ENCODE measurements around the gene FAM50B. TPM values are rescaled to one million over a fixed set of nuclear protein-coding genes. Genes with fewer than 3 reads are reported as not detected.

FAM50B gene
- total and polyA plus RNA-seq, 2 of the 13 experiments (the other 11 are each of a cell fraction or from before 2014, with no cell fraction given) = 0.05 TPM; not detected in 1

DNA sequence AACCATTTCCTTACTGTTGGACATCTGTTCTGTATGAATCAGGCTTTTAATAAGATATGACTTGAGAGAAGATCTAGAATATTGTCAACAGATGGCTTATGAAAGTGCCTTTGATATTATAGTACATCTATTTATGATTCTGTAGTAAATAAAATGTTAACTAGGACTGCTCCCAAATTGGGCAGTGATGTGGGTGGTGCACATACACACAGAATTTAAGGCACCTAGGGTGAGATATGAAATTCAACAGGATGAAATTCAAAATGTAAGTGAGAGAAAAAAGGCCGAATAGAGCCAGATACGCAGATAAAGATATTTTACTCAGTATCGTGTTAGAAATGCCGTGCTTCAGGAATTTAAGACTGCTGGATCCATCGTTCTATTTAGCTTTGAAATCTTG, 26.3 kb downstream of the FAM50B start (continued):
- TF ChIP-seq, protein P1, sequence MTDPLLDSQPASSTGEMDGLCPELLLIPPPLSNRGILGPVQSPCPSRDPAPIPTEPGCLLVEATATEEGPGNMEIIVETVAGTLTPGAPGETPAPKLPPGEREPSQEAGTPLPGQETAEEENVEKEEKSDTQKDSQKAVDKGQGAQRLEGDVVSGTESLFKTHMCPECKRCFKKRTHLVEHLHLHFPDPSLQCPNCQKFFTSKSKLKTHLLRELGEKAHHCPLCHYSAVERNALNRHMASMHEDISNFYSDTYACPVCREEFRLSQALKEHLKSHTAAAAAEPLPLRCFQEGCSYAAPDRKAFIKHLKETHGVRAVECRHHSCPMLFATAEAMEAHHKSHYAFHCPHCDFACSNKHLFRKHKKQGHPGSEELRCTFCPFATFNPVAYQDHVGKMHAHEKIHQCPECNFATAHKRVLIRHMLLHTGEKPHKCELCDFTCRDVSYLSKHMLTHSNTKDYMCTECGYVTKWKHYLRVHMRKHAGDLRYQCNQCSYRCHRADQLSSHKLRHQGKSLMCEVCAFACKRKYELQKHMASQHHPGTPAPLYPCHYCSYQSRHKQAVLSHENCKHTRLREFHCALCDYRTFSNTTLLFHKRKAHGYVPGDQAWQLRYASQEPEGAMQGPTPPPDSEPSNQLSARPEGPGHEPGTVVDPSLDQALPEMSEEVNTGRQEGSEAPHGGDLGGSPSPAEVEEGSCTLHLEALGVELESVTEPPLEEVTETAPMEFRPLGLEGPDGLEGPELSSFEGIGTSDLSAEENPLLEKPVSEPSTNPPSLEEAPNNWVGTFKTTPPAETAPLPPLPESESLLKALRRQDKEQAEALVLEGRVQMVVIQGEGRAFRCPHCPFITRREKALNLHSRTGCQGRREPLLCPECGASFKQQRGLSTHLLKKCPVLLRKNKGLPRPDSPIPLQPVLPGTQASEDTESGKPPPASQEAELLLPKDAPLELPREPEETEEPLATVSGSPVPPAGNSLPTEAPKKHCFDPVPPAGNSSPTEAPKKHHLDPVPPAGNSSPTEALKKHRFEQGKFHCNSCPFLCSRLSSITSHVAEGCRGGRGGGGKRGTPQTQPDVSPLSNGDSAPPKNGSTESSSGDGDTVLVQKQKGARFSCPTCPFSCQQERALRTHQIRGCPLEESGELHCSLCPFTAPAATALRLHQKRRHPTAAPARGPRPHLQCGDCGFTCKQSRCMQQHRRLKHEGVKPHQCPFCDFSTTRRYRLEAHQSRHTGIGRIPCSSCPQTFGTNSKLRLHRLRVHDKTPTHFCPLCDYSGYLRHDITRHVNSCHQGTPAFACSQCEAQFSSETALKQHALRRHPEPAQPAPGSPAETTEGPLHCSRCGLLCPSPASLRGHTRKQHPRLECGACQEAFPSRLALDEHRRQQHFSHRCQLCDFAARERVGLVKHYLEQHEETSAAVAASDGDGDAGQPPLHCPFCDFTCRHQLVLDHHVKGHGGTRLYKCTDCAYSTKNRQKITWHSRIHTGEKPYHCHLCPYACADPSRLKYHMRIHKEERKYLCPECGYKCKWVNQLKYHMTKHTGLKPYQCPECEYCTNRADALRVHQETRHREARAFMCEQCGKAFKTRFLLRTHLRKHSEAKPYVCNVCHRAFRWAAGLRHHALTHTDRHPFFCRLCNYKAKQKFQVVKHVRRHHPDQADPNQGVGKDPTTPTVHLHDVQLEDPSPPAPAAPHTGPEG (CRISPR knock-in tag; IDR thresholded peaks at IDR 0.05) = no peak
- no peak for TF ChIP-seq ZNF616 (CRISPR knock-in tag; IDR thresholded peaks at IDR 0.05; ENCODE audit: low read depth)
- no peak for TF ChIP-seq ZNF280D (CRISPR knock-in tag; IDR thresholded peaks at IDR 0.05)
- TF ChIP-seq TBL1XR1 (IDR thresholded peaks at IDR 0.05; ENCODE audit: borderline replicate concordance, low read length, partially characterized antibody) = no peak
- TF ChIP-seq NFE2 (CRISPR knock-in tag; IDR thresholded peaks at IDR 0.05) = no peak
- no peak for TF ChIP-seq TSC22D2 (CRISPR knock-in tag; IDR thresholded peaks at IDR 0.05; ENCODE audit: borderline replicate concordance)

Measured in HepG2 (cell line).